GM23338 (cell line): ENCODE data around the gene FRAS1. TPM values are rescaled to one million over a fixed set of nuclear protein-coding genes. Genes with fewer than 3 reads are reported as not detected.

Experiments used
- ATAC-seq: fragments of 200-7000 bp; cut with Tn5 transposase; 3 replicates; pipeline ENCODE4 v1.9.1; 2020
- DNase-seq: peaks from one replicate; pipeline ENCODE4 v3.0.0-alpha.2; 2015; ENCODE audit warnings: low spot score
- H2AFZ ChIP-seq: fragments of 200-600 bp; sonication (generic); 2 replicates; pipeline ENCODE4 v1.8.0; 2016; ENCODE audit warnings: antibody characterized with exemption, mild to moderate bottlenecking, moderate library complexity
- H3F3A ChIP-seq: fragments of 200-600 bp; sonication (generic); replicated peaks from 2 replicates; pipeline ENCODE4 v1.8.0; 2017; ENCODE audit warnings: antibody characterized with exemption, mixed run types, low read depth
- H3K27ac ChIP-seq: fragments of 200-600 bp; sonication (generic); 2 replicates; pipeline ENCODE4 v1.6.1; 2016; ENCODE audit warnings: low read depth
- H3K27me3 ChIP-seq: fragments of 200-600 bp; sonication (generic); 2 replicates; pipeline ENCODE4 v1.8.0; 2016; ENCODE audit warnings: mild to moderate bottlenecking, mixed run types, moderate library complexity; ENCODE audit not compliant: insufficient read depth
- H3K36me3 ChIP-seq: fragments of 200-600 bp; sonication (generic); 2 replicates; pipeline ENCODE4 v1.8.0; 2016; ENCODE audit warnings: mild to moderate bottlenecking; ENCODE audit not compliant: insufficient read depth
- H3K4me1 ChIP-seq: fragments of 200-600 bp; sonication (generic); 2 replicates; pipeline ENCODE4 v1.8.0; 2016; ENCODE audit warnings: mild to moderate bottlenecking, moderate library complexity; ENCODE audit not compliant: insufficient read depth
- H3K4me2 ChIP-seq: fragments of 200-600 bp; sonication (generic); 2 replicates; pipeline ENCODE4 v1.7.1; 2017; ENCODE audit warnings: mixed run types
- H3K4me3 ChIP-seq: fragments of 200-600 bp; sonication (generic); 2 replicates; pipeline ENCODE4 v1.6.1; 2016; ENCODE audit warnings: mixed run types
- H3K79me2 ChIP-seq: fragments of 200-600 bp; sonication (generic); replicated peaks from 2 replicates; pipeline ENCODE4 v1.8.0; 2017; ENCODE audit warnings: mild to moderate bottlenecking; ENCODE audit not compliant: insufficient read depth
- H3K9me2 ChIP-seq: fragments of 200-600 bp; sonication (generic); 2 replicates; pipeline ENCODE4 v1.8.0; 2017; ENCODE audit not compliant: insufficient read depth
- H4K20me1 ChIP-seq: fragments of 200-600 bp; sonication (generic); replicated peaks from 2 replicates; pipeline ENCODE4 v1.8.0; 2017; ENCODE audit warnings: mild to moderate bottlenecking; ENCODE audit not compliant: insufficient read depth
- H3K27ac Mint-ChIP-seq: 2 replicates; pipeline ENCODE4 v1.8.0; 2020; ENCODE audit warnings: inconsistent platforms, mild to moderate bottlenecking, moderate library complexity, mixed read lengths
- H3K27me3 Mint-ChIP-seq: 3 replicates; pipeline ENCODE4 v1.8.0; 2022; ENCODE audit warnings: low read depth, mild to moderate bottlenecking, moderate library complexity, mixed read lengths, inconsistent platforms; ENCODE audit not compliant: insufficient read depth, poor library complexity
- H3K36me3 Mint-ChIP-seq: 3 replicates; pipeline ENCODE4 v1.8.0; 2021; ENCODE audit warnings: low read depth, mild to moderate bottlenecking, inconsistent platforms, moderate library complexity, mixed read lengths
- H3K4me1 Mint-ChIP-seq: 3 replicates; pipeline ENCODE4 v1.8.0; 2020; ENCODE audit warnings: mild to moderate bottlenecking, inconsistent platforms, mixed read lengths
- H3K4me3 Mint-ChIP-seq: 3 replicates; pipeline ENCODE4 v1.8.0; 2021; ENCODE audit warnings: moderate library complexity, mild to moderate bottlenecking, inconsistent platforms, mixed read lengths
- H3K9me3 Mint-ChIP-seq: 3 replicates; pipeline ENCODE4 v1.8.0; 2020; ENCODE audit warnings: moderate library complexity, mild to moderate bottlenecking, inconsistent platforms, mixed read lengths
- CREB1 ChIP-seq: fragments of 250-450 bp; sonication (Bioruptor Pico); IDR thresholded peaks from 2 replicates; pipeline ENCODE4 v1.5.0; 2020; ENCODE audit warnings: low read depth, mild to moderate bottlenecking, moderate library complexity
- EZH2 ChIP-seq: fragments of 200-600 bp; sonication (generic); IDR thresholded peaks from one replicate; pipeline ENCODE4 v1.8.0; 2017; ENCODE audit warnings: antibody characterized with exemption, mild to moderate bottlenecking, low read depth; ENCODE audit not compliant: unreplicated experiment
- EZH2phosphoT487 ChIP-seq: fragments of 200-600 bp; sonication (generic); IDR thresholded peaks from one replicate; pipeline ENCODE4 v1.8.1; 2018; ENCODE audit warnings: antibody characterized with exemption; ENCODE audit not compliant: unreplicated experiment
- JUNB ChIP-seq: IDR thresholded peaks from one replicate; pipeline ENCODE4 v1.6.1; 2016; ENCODE audit warnings: antibody characterized with exemption; ENCODE audit not compliant: unreplicated experiment
- NANOG ChIP-seq: IDR thresholded peaks from 2 replicates; pipeline ENCODE4 v1.6.1; 2016; ENCODE audit warnings: antibody characterized with exemption, borderline replicate concordance
- POLR2AphosphoS5 ChIP-seq: IDR thresholded peaks from 2 replicates; pipeline ENCODE4 v1.6.1; 2016; ENCODE audit warnings: antibody characterized with exemption, low read depth
- STAT1 ChIP-seq: IDR thresholded peaks from one replicate; pipeline ENCODE4 v1.6.1; 2016; ENCODE audit warnings: antibody characterized with exemption; ENCODE audit not compliant: unreplicated experiment
- ZNF114 ChIP-seq: fragments of 250-450 bp; sonication (Bioruptor Pico); IDR thresholded peaks from 2 replicates; pipeline ENCODE4 v1.5.0; 2020; ENCODE audit warnings: mild to moderate bottlenecking, moderate library complexity
- ZNF462 ChIP-seq: fragments of 250-450 bp; sonication (Bioruptor Pico); IDR thresholded peaks from 2 replicates; pipeline ENCODE4 v1.5.0; 2020; ENCODE audit warnings: mild to moderate bottlenecking, moderate library complexity
- polyA plus RNA-seq: library from polyadenylated mRNA; unstranded; fragments of >200 nt; fragmentation: Nextera tagmentation; extraction: Ambion mirVana; gene quantifications from 2 replicates; pipeline ENCODE4 v1.2.1, GENCODE V29; 2016
- total RNA-seq: library from RNA; depleted of rRNA; stranded (reverse); fragments of >200 nt; shearing (Covaris generic); gene quantifications from 2 replicates; pipeline ENCODE4 v1.2.3, GENCODE V29; 2014

Gene FRAS1
- total and polyA plus RNA-seq, 2 experiments from 2014 or later = 12.4 to 108 TPM

- no peak for TF ChIP-seq ZNF462 (CRISPR knock-in tag)
Measured at GRCh38 chr4:78292341-78292740, 235.2 kb downstream of the FRAS1 start (continued).

- DNase-seq (no peak), ATAC-seq (no peak)
- Histone ChIP-seq H4K20me1 (peaks cover 4% of the 10 kb centered on the region; the same call in 1 of the 2 replicates), H3K27me3 (no peaks in the 10 kb centered on the region), H3F3A (no peaks in the 10 kb centered on the region), H3K36me3 (peaks cover 7% of the 10 kb centered on the region), H2AFZ (no peak overlapping the region), H3K9me2 (no peaks in the 10 kb centered on the region), H3K4me2 (no peak overlapping the region), H3K27ac (no peak overlapping the region), H3K4me3 (no peak overlapping the region), H3K4me1 (no peaks in the 10 kb centered on the region), H3K79me2 (no peaks in the 10 kb centered on the region)
- Mint-ChIP-seq H3K27ac (no peak overlapping the region), H3K9me3 (no peaks in the 10 kb centered on the region), H3K36me3 (peaks cover 32% of the 10 kb centered on the region), H3K4me3 (no peak overlapping the region), H3K4me1 (peaks cover 25% of the 10 kb centered on the region), H3K27me3 (peaks cover 2% of the 10 kb centered on the region)
- no peak for TF ChIP-seq POLR2AphosphoS5
- TF ChIP-seq STAT1 = no peak
- TF ChIP-seq EZH2phosphoT487 = no peak
- TF ChIP-seq CREB1 (CRISPR knock-in tag) = no peak
- no peak for TF ChIP-seq ZNF462 (CRISPR knock-in tag)
- TF ChIP-seq NANOG = no peak
- no peak for TF ChIP-seq EZH2
- TF ChIP-seq ZNF114 (CRISPR knock-in tag) = no peak
- TF ChIP-seq JUNB = no peak
Measured at GRCh38 chr4:78292856-78293255, 235.7 kb downstream of the FRAS1 start.
